ENCODE measurements around the gene INSRR.
A peak's percentile ranks its signal among the peaks of the same experiment; 100 is the strongest.

INSRR gene

GRCh38 chr1:156822680-156823079 is 36.2 kb downstream of the INSRR start:
- DNase-seq: no peak

GRCh38 chr1:156821801-156822200 is 37.1 kb downstream of the INSRR start:
- DNase-seq: peak; percentile 38

- DNase-seq: peak; percentile 94
These were observed 42.2 kb downstream of the INSRR start, which contains the start of gene SH2D2A for GRCh38 chr1:156816561-156817328. Gene SH2D2A, minus strand, starts transcription at chr1:156816848. Its CDS starts 140 bp downstream, at chr1:156816708.

- no peak for DNase-seq
These were observed 42.9 kb downstream of the INSRR start for GRCh38 chr1:156815961-156816422.

DNA sequence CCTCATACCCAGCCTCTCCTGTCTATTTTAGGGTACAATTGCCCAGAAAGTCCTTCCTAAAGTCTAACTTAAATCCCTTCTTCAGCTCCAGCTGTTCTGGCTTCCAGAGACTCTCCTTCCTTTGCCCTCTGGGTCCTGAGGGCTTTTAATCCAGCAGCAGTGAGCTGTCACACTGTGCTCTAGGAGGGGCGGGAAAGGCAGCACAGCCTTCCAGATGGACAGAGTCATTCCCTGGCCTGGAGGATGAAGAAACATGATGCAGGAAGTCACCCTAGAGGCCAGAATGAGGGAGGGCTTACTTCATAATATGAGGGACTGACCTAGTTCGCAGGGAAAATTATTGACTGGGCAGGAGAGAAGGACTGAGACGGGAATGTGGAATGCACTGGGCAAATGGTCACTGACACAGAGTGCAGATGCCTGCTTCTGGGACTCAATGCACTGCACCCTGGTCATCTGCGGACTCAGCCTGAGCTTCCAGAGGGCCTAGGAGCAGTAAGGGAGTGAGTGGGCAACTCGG is 43.5 kb downstream of the INSRR start:
- no peak for DNase-seq

- DNase-seq: peak; percentile 61
These were observed 44.2 kb downstream of the INSRR start for GRCh38 chr1:156814571-156815260.

DNA sequence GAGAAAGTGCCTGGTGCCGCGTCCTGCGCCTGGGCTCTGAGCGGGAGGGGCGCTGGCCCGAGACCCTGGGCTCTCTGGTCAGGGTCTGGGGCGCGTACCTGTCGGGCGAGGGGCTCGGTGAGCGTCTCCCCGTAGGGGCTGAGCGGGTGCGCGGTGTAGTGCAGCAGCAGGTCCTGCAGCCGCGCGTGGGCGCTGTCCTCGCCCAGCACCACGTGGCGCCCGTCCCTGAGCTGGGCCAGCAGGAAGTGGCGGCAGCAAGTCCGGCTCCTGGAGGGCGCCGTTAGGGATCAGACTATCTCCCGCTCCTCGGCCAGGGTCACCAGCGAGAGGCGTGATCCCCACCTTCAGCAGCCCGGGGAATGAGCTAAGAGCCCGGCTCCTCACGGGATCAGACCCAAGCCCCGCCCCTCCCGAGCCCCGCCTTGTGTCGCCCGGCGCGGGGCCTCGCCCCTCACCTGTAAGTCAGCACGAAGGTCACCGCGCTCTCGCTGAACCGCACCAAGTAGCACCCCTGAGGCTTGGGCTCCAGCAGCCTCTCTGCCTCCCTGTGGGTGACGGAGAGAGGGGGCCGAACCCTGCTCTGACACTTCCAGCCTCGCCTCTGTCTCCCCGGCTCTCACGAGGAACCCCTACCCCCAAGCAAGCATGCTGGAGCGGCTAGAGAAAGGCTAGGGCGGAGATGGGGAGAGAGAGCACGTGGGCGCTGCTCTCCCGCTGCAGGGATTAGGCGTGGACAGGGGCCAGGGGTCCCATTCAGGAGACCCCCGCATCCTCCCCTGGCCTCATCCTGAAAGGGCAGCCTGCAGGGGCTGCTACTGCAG is 45.0 kb downstream of the INSRR start:
- DNase-seq: peak; percentile 74

- DNase-seq: no peak
These were observed 45.6 kb downstream of the INSRR start for GRCh38 chr1:156813298-156813697.

- DNase-seq: no peak
These were observed 46.5 kb downstream of the INSRR start for GRCh38 chr1:156812293-156812990.

GRCh38 chr1:156811168-156811567 is 47.7 kb downstream of the INSRR start:
- DNase-seq: no peak

DNA sequence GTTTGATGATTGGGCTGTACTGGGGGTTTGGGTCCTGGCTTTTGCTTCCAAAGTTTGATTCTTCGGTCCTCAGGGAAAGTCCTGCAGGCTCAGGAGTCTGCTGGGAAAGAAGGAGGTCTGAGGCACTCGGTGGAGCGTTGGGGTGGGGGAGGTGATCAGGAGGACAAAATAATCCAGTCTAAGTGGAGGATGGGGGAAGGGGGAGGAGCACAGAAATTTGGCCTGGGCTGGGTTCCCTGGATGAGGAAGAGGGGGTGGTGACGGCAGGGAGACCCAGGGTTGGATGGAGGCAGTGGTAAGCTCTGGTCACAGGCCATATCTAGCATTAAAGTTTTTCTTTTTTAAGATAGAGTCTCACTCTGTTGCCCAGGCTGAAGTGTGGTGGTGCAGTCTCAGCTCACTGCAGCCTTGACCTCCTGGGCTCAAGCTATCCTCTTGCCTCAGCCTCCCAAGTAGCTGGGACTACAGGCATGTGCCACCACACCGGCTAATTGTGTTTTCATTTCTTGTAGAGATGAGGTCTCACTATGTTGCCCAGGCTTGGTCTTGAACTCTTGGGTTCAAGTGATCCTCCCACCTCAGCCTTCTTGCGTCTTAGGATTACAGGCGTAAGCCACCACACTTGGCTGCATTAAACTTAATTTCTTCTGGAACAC is 49.1 kb downstream of the INSRR start:
- no peak for DNase-seq

GRCh38 chr1:156809281-156809680 is 49.6 kb downstream of the INSRR start:
- DNase-seq: no peak

GRCh38 chr1:156808186-156809030 is 50.5 kb downstream of the INSRR start:
- no peak for DNase-seq

DNA sequence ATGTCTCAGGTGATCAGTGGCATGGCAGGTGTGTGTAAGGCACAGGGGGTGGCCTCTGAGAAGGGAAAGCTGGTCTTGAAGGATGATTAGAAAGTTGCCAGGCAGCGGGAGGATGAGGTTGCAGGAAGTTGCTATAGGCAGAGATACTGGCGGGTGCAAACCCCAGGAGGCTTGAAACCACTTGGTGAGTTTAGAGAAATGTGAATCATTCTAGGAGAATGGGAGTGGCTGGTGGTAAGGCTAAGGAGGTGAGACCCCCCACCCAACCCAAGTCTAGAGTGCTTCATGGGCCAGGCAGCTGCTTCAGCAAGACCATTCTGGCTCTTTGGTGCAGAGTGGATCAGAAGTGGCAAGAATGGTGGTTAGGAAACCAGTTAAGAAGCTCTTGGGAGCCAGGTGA is 51.3 kb downstream of the INSRR start:
- DNase-seq: no peak

GRCh38 chr1:156806512-156807440 is 52.1 kb downstream of the INSRR start:
- DNase-seq: no peak

- DNase-seq: no peak
These were observed 53.0 kb downstream of the INSRR start for GRCh38 chr1:156805766-156806511.

GRCh38 chr1:156804572-156805243 is 54.2 kb downstream of the INSRR start:
- no peak for DNase-seq

DNA sequence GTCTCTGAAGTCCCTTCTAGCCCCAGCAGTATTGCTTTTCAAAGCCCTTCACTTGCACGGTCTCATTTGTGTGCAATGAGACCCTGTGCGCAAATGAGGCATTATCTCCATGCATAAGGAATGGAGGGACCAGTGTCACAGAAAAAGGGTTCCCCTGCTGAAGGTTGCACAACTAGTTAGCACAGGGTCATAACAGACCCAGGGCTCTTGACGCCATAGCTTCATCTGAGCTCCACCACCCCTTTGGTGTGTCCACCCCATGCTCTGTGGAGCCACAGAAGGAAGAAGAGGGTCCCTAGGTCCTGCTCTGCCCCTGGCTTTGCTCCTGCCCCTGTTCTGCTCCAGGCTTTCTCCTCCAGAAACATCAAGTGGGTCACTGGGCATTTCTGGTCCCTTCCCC is 54.9 kb downstream of the INSRR start:
- DNase-seq: no peak
